Caco-2 (cell line): ENCODE measurements around the gene GNB2. TPM values are rescaled to one million over a fixed set of nuclear protein-coding genes. Genes with fewer than 3 reads are reported as not detected.
"Not testable (repeated sequence)": the region's sequence is repeated elsewhere in the genome, so short reads cannot be mapped to it uniquely, and the experiment has no call there.

ENCODE experiments used
- BruUV-seq: library from RNA; stranded (reverse); fragments of 400-500 nt; replicated peaks from 2 replicates; lab custom pipeline; 2021; lab: Mats Ljungman, UMichigan
- CTCF ChIA-PET: fragments of 300-600 bp; sonication (Branson Sonifier 250); formaldehyde crosslinking; loops from one replicate; lab custom pipeline; 2022; ENCODE audit warnings: antibody characterized with exemption; lab: Charles Lee
- POLR2A ChIA-PET: fragments of 300-600 bp; sonication (Branson Sonifier 250); formaldehyde crosslinking; loops from one replicate; lab custom pipeline; 2022; ENCODE audit warnings: antibody characterized with exemption; lab: Charles Lee
- DNase-seq, 2 experiments: peaks; one replicate each; pipeline versions ENCODE4 v3.0.0 to v3.0.0-alpha.2; 2020 to 2022
- H3K27me3 ChIP-seq: replicated peaks from 2 replicates; pipeline ENCODE4 v1.6.0; 2011; ENCODE audit warnings: low read length; ENCODE audit not compliant: control insufficient read depth, insufficient read depth
- H3K36me3 ChIP-seq: 2 replicates; pipeline ENCODE4 v1.5.1; 2011; ENCODE audit warnings: low read length; ENCODE audit not compliant: control insufficient read depth, insufficient read depth
- H3K4me1 ChIP-seq: fragments of 250-450 bp; sonication (Bioruptor Pico); 2 replicates; pipeline ENCODE4 v1.5.1; 2020; ENCODE audit warnings: mild to moderate bottlenecking
- H3K4me3 ChIP-seq: 2 replicates; pipeline ENCODE4 v1.5.1; 2011; ENCODE audit warnings: low read depth, mild to moderate bottlenecking, control low read depth, low read length
- H3K9me3 ChIP-seq: fragments of 250-450 bp; sonication (Bioruptor Pico); 2 replicates; pipeline ENCODE4 v1.5.1; 2020; ENCODE audit warnings: mild to moderate bottlenecking, moderate library complexity
- H3K27ac Mint-ChIP-seq: one replicate; pipeline ENCODE4 v1.8.0; 2022; ENCODE audit warnings: mixed read lengths; ENCODE audit not compliant: unreplicated experiment
- H3K27me3 Mint-ChIP-seq: one replicate; pipeline ENCODE4 v1.8.0; 2022; ENCODE audit warnings: mixed read lengths; ENCODE audit not compliant: insufficient read depth, unreplicated experiment
- H3K36me3 Mint-ChIP-seq: one replicate; pipeline ENCODE4 v1.8.0; 2022; ENCODE audit warnings: mild to moderate bottlenecking, mixed read lengths; ENCODE audit not compliant: insufficient read depth, unreplicated experiment
- H3K4me1 Mint-ChIP-seq: one replicate; pipeline ENCODE4 v1.8.0; 2022; ENCODE audit warnings: low read depth, mixed read lengths; ENCODE audit not compliant: unreplicated experiment
- H3K4me3 Mint-ChIP-seq: one replicate; pipeline ENCODE4 v1.8.0; 2022; ENCODE audit warnings: mild to moderate bottlenecking, moderate library complexity, mixed read lengths; ENCODE audit not compliant: unreplicated experiment
- H3K9me3 Mint-ChIP-seq: one replicate; pipeline ENCODE4 v1.8.0; 2022; ENCODE audit warnings: mixed read lengths; ENCODE audit not compliant: unreplicated experiment
- intact Hi-C: fragments of 100-400 bp; cut with micrococcal nuclease; formaldehyde crosslinking; loops from one replicate; pipeline ENCODE4 v1.10.0; 2022; ENCODE audit not compliant: unreplicated experiment
- total RNA-seq: library from RNA; stranded (reverse); gene quantifications from 2 replicates; pipeline ENCODE4 v1.2.3, GENCODE V29; 2022
- TF ChIP-seq, protein P1 (sequence below), 2 experiments: fragments of 200-600 bp in 1 of 2; IDR thresholded peaks; 1 replicate in 1 of 2; 2 replicates in 1 of 2; pipeline versions ENCODE4 v1.5.1 to v1.8.0; 2011 to 2022; ENCODE audit warnings: antibody characterized with exemption in 1 of 2, control low read depth in 1 of 2, inconsistent platforms in 1 of 2, low read depth in 1 of 2, low read length in 1 of 2, mild to moderate bottlenecking in 1 of 2, moderate library complexity in 1 of 2; ENCODE audit not compliant: insufficient read depth in 1 of 2, severe bottlenecking in 1 of 2, unreplicated experiment in 1 of 2

GNB2 gene
- total RNA-seq, 1 experiment from 2014 or later = 200 TPM

DNA sequence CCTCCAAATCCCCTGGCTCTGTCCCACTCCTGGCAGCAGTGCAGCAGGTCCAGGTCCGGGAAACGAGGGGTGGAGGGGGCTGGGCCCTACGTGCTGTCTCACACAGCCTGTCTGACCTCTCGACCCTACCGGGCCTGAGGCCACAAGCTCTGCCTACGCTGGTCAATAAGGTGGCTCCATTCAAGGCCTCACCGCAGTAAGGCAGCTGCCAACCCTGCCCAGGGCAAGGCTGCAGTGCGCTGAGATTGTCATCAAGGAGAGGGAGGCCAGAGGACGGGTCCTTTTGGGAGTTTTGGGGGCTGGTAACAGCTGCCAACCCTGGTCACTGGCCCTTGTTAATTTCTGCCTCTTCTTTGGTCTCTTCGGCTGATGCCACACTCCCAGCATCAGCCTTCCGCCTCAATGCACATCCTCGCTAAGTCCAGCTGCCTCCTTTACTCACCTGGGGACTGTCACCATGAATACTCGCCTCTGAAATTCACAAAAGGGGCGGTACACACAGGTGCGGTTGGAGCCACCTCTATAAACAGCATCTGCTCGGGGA, 50.3 kb downstream of the GNB2 start:
- BruUV-seq = no TSS peak
- no peak overlapping the region for H3K4me3 Mint-ChIP-seq
- H3K27ac Mint-ChIP-seq = no peak overlapping the region
- H3K4me3 ChIP-seq = no peak overlapping the region
- H3K27me3 Mint-ChIP-seq = no peaks in the 10 kb centered on the region
- no peak for DNase-seq
- peaks cover 7% of the 10 kb centered on the region for H3K9me3 Mint-ChIP-seq
- intact Hi-C loops = no loop called here
- ChIA-PET POLR2A (no interaction called here), CTCF (interaction anchor here (11.0 kb wide), 1 partner anchor 18 kb away, joined by 155 read pairs; the partner anchor contains the start of gene POP7)
- H3K36me3 ChIP-seq = no peaks in the 10 kb centered on the region
- TF ChIP-seq, protein P1, sequence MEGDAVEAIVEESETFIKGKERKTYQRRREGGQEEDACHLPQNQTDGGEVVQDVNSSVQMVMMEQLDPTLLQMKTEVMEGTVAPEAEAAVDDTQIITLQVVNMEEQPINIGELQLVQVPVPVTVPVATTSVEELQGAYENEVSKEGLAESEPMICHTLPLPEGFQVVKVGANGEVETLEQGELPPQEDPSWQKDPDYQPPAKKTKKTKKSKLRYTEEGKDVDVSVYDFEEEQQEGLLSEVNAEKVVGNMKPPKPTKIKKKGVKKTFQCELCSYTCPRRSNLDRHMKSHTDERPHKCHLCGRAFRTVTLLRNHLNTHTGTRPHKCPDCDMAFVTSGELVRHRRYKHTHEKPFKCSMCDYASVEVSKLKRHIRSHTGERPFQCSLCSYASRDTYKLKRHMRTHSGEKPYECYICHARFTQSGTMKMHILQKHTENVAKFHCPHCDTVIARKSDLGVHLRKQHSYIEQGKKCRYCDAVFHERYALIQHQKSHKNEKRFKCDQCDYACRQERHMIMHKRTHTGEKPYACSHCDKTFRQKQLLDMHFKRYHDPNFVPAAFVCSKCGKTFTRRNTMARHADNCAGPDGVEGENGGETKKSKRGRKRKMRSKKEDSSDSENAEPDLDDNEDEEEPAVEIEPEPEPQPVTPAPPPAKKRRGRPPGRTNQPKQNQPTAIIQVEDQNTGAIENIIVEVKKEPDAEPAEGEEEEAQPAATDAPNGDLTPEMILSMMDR (IDR thresholded peaks at IDR 0.05; ENCODE audit: insufficient read depth in 1 of 2, low read depth in 1 of 2, low read length in 1 of 2, severe bottlenecking in 1 of 2, unreplicated experiment in 1 of 2) = no peak
- peaks cover 5% of the 10 kb centered on the region for H3K36me3 Mint-ChIP-seq
- H3K27me3 ChIP-seq = no peaks in the 10 kb centered on the region
- peaks cover 10% of the 10 kb centered on the region for H3K4me1 Mint-ChIP-seq
- peaks cover 14% of the 10 kb centered on the region for H3K4me1 ChIP-seq
- H3K9me3 ChIP-seq = peaks cover 5% of the 10 kb centered on the region; the same call in 1 of the 2 replicates

DNA sequence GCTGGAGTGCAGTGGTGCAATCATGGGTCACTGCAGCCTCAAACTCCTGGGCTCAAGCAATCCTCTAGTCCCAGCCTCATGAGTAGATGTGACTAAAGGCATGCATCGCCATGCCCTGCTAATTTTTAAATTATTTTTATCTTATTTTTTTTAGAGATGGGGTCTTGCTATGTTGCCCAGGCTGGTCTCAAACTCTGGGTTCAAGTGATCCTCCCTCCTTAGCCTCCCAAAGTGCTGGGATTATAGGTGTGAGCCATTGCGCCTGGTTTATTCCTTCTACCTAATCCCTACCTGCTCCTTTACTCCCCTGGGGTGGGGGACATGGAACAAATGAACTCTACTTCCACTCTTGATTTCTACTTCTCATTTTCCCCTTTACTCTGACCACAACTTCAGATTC, 50.8 kb downstream of the GNB2 start:
- H3K4me3 Mint-ChIP-seq, intact Hi-C loops, H3K4me3 ChIP-seq, H3K36me3 Mint-ChIP-seq, H3K36me3 ChIP-seq, H3K9me3 ChIP-seq, H3K4me1 Mint-ChIP-seq, H3K9me3 Mint-ChIP-seq, H3K27ac Mint-ChIP-seq, H3K27me3 Mint-ChIP-seq, H3K27me3 ChIP-seq, POLR2A ChIA-PET, BruUV-seq, DNase-seq: not testable (repeated sequence)
- peaks cover 14% of the 10 kb centered on the region for H3K4me1 ChIP-seq
- CTCF ChIA-PET = interaction anchor here (0.7 to 11.0 kb wide), 4 partner anchors 10 to 700 kb away, joined by 3 to 155 read pairs (median 5); partner anchors contain the start of gene POP7

DNA sequence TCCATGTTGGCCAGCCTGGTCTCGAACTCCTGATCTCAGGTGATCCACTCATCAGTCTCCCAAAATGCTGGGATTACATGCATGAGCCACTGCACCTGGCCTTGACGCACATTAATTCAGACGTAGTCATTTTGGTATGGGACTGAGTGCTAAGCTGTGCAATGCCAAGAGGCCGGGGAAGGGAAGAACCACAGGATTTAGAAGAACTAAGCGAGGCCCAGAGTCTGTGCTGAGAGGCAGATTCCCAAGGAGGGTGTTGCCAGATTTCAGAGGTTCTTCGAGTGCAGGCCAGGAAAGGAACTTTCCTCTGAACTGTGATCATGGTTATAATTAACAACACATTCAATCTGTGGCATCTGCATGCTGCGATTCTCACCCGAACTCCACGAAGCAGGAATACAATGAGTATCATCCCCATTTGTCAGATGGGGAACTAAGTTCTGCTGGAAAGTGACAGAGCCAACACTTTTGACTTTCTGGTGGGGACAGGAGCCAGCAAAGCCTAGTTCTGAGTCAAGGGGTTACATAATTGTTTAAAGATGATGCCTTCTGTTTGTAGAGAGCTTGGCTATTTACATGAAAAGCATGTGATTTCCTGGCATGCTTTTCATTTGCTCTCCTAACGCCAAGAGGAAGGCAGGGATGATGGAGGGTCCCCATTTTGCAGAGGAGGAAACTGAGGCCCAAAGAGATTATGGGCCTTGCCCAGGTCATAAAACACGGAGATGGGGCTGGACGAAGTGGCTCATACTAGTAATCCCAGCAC, 53.6 kb downstream of the GNB2 start:
- Mint-ChIP-seq H3K36me3 (no peaks in the 10 kb centered on the region), H3K27me3 (no peaks in the 10 kb centered on the region), H3K27ac (no peak overlapping the region), H3K4me1 (peaks cover 5% of the 10 kb centered on the region), H3K9me3 (no peaks in the 10 kb centered on the region), H3K4me3 (no peak overlapping the region)
- intact Hi-C loops = no loop called here
- ChIA-PET POLR2A (no interaction called here), CTCF (interaction anchor here (0.6 to 11.0 kb wide), 4 partner anchors 22 to 372 kb away, joined by 3 to 155 read pairs (median 3); partner anchors contain the start of genes POP7 and SLC12A9)
- BruUV-seq = no TSS peak
- Histone ChIP-seq H3K36me3 (no peaks in the 10 kb centered on the region), H3K27me3 (no peaks in the 10 kb centered on the region), H3K4me1 (0 out of 2 replicates have a peak, but pooled peaks cover 5% of the 10 kb centered on the region), H3K4me3 (no peak overlapping the region), H3K9me3 (no peaks in the 10 kb centered on the region)
- TF ChIP-seq, protein P1 (IDR thresholded peaks at IDR 0.05; ENCODE audit: insufficient read depth in 1 of 2, low read depth in 1 of 2, low read length in 1 of 2, severe bottlenecking in 1 of 2, unreplicated experiment in 1 of 2) = no peak
- DNase-seq = no peak
